ENCODE data around the gene OSBPL3.

DNA sequence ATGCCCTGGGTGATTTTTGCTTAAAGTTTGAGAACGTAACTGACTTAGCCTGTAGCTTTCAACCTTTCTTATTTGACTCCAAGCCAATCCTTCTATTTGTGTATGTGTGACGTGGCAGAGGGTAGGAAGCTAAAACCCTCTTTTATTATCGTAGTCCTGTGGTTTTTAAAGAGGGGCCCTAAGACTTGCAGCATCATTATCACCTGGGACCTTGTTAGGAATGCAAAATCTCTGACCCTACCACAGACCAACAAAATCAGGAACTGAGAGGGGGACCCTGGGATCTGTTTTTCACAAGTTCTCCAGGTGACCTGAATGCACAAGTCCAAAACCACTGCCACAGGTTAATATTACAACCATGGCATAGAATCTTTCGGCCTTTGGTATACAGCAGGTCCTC, 80.1 kb downstream of the OSBPL3 start:
- TF ChIP-seq CTCF (conservative IDR thresholded peaks at IDR 0.05 in 1 of 2, IDR thresholded peaks at IDR 0.05 in 1 of 2; ENCODE audit: low read depth in 1 of 2, low read length in 2 of 2): no peak
- TF ChIP-seq EZH2 (IDR thresholded peaks at IDR 0.05; ENCODE audit: low read length, missing control alignments): no peak

All from fibroblast of lung (primary cell).